AG04450 (cell line): ENCODE results near the gene GORASP1. TPM values are rescaled to one million over a fixed set of nuclear protein-coding genes. Genes with fewer than 3 reads are reported as not detected.

Source experiments
- CTCF ChIA-PET: fragments of 300-600, 350-600 bp; formaldehyde crosslinking; extraction: SDS; loops from one replicate; lab custom pipeline; 2022; ENCODE audit warnings: antibody characterized with exemption, inconsistent platforms; lab: Charles Lee
- POLR2A ChIA-PET: fragments of 350-600 bp; formaldehyde crosslinking; extraction: SDS; loops from one replicate; lab custom pipeline; 2021; ENCODE audit warnings: antibody characterized with exemption, inconsistent platforms; lab: Yijun Ruan, JAX
- DNase-seq: peaks from one replicate; pipeline ENCODE4 v3.0.0-alpha.2; 2011; ENCODE audit warnings: low read depth, low spot score
- H3K27ac ChIP-seq: one replicate; pipeline ENCODE4 v1.5.1; 2012; ENCODE audit warnings: low read depth, low read length, control low read depth
- H3K27me3 ChIP-seq: one replicate; pipeline ENCODE4 v1.6.0; 2012; ENCODE audit warnings: low read length; ENCODE audit not compliant: control insufficient read depth, insufficient read depth
- H3K4me3 ChIP-seq: 2 replicates; pipeline ENCODE4 v1.5.1; 2011; ENCODE audit warnings: mild to moderate bottlenecking, low read depth, low read length, control low read depth
- H3K9me3 ChIP-seq: 2 replicates; pipeline ENCODE4 v1.5.1; 2012; ENCODE audit warnings: low read length; ENCODE audit not compliant: control insufficient read depth, insufficient read depth
- polyA plus RNA-seq: library from polyadenylated mRNA; depleted of rRNA; stranded (reverse); fragments of >200 nt; gene quantifications from 2 replicates; pipeline ENCODE4 v1.2.3, GENCODE V29; 2011
- TF ChIP-seq, protein P1 (sequence below): IDR thresholded peaks from 2 replicates; pipeline ENCODE4 v1.5.1; 2011; ENCODE audit warnings: low read depth, low read length, control low read depth, inconsistent platforms

The GORASP1 gene
- polyA plus RNA-seq, 1 experiment: 43.7 TPM

DNA sequence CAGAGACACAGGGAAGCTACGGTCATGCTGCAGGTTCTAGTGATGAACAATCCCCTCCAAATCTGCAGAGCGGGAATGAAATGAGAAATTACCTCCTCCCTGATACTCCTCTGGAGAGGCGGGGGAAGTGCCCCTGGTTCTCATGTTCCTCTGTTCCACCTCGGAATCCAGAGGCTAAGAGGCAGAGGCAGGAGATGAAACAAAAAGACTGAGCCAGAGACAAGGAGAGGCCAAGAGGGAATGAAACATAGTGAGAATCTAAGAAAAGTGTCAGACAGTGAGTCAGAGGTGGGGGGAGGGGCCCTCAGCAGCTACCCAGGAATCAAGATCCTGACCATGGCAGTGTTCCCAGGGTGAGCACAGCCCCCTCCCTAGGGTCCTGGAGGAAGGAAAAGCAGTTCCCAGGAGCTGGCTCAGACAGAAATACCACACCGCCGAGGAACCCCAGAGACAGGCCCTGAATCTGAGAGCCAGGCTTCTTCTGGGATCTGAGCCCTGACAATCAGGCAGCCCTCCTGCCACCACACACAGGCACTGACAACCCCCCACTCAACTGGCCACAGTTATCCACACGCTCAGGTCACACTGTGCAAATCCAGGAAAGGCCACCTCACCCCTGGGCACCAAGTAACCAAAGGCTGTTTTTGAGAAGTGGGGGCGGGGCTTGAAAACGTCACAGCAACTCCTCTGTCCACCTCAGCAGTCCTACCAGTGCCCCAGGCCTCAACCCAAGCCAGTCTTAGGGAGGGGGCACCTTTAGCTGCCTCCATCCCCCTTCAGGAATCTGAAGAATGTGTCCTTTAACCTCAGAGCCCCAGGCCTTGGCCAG, 43.6 kb upstream of the GORASP1 start:
- peak overlapping the region; percentile 78 for H3K4me3 ChIP-seq
- no peaks in the 10 kb centered on the region; the same call in 1 of the 2 replicates for H3K9me3 ChIP-seq
- peak; percentile 87 for DNase-seq
- ChIA-PET POLR2A (interaction anchor here (1.4 kb wide), 1 partner anchor 43 kb away, joined by 6 read pairs; the partner anchor contains the start of genes GORASP1 and TTC21A), CTCF (interaction anchor here (0.6 to 2.1 kb wide), 4 partner anchors 24 to 137 kb away, joined by 3 to 6 read pairs (median 5); no protein-coding TSS in a partner anchor)
- H3K27ac ChIP-seq: peak overlapping the region; percentile 97
- no peaks in the 10 kb centered on the region for H3K27me3 ChIP-seq
- TF ChIP-seq, protein P1, sequence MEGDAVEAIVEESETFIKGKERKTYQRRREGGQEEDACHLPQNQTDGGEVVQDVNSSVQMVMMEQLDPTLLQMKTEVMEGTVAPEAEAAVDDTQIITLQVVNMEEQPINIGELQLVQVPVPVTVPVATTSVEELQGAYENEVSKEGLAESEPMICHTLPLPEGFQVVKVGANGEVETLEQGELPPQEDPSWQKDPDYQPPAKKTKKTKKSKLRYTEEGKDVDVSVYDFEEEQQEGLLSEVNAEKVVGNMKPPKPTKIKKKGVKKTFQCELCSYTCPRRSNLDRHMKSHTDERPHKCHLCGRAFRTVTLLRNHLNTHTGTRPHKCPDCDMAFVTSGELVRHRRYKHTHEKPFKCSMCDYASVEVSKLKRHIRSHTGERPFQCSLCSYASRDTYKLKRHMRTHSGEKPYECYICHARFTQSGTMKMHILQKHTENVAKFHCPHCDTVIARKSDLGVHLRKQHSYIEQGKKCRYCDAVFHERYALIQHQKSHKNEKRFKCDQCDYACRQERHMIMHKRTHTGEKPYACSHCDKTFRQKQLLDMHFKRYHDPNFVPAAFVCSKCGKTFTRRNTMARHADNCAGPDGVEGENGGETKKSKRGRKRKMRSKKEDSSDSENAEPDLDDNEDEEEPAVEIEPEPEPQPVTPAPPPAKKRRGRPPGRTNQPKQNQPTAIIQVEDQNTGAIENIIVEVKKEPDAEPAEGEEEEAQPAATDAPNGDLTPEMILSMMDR: no peak

DNA sequence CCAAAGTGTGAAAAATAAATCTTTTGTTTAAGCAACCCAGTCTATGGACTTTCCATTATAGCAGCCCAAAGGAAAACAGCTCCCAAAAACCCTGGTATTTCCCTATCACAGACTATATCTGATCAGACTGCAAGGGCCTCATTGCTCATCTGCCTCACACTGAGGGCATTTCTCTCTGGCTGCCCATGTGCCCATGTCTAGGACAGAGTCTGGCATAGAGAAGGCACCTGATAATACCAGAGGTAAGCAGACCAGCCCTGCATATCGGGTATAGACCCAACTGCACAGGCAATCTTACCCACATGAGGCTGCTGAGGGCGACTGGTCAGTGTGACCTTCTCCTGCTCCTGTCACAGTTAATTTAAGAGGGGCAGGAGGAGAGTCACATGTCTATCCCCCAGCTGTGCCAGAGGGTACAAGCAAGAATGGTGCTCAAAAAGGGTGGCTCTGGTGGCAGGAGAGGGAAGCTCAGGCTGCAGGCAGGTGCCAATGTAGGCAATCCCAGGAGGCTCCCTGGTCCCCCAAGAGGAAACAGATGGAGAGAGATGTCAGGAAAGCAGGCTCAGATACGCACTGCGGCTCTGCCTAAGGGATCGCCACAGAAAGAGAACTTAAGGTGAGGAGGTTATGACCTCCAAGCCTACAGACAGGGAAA, 42.8 kb upstream of the GORASP1 start:
- ChIA-PET CTCF (interaction anchor here (0.6 to 2.1 kb wide), 6 partner anchors 23 to 150 kb away, joined by 3 to 6 read pairs (median 4); no protein-coding TSS in a partner anchor), POLR2A (interaction anchor here (1.4 kb wide), 1 partner anchor 43 kb away, joined by 6 read pairs; the partner anchor contains the start of genes GORASP1 and TTC21A)
- TF ChIP-seq, protein P1: peak; percentile 13; the same call in 1 of the 2 replicates
- no peak for DNase-seq
- peak overlapping the region; percentile 78 for H3K4me3 ChIP-seq
- H3K27me3 ChIP-seq: no peaks in the 10 kb centered on the region
- peak overlapping the region; percentile 97 for H3K27ac ChIP-seq
- H3K9me3 ChIP-seq: no peaks in the 10 kb centered on the region; the same call in 1 of the 2 replicates

DNA sequence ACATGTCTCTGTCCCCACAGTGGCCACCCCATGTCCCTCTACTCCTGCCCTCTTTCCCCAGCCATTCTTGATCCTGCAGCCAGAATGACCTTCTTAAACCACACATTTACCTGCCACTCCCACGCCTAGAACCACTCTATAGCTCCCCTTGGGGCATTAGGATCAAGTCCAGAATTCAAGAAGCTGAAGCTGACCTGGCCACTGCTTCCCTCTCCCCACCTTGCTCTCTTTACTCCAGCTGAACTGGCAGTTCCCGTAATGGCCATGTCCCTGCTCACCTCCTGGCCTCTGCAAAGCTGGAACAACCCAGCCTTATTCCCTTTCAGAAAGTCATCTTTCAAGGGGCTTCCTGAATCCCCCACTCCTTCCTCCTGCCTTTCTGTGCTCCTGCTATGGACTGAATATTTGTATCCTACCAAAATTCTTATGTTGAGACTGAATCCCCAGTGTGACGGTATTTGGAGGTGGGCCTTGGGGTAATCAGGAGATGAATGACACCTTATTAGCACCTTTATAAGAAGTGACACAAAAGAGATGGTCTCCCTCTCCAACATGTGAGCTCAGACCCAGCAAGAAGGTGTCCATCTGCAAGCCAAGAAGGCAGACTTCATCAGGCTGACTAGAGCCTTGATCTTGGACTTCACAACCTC, 42.2 kb upstream of the GORASP1 start:
- Histone ChIP-seq H3K27me3 (no peaks in the 10 kb centered on the region), H3K27ac (peak overlapping the region; percentile 21), H3K9me3 (no peaks in the 10 kb centered on the region; the same call in 1 of the 2 replicates), H3K4me3 (no peak overlapping the region)
- TF ChIP-seq, protein P1: no peak
- CTCF ChIA-PET: interaction anchor here (0.6 to 2.1 kb wide), 5 partner anchors 23 to 150 kb away, joined by 3 to 6 read pairs (median 5); no protein-coding TSS in a partner anchor
- DNase-seq: no peak
- POLR2A ChIA-PET: interaction anchor here (0.6 to 1.4 kb wide), 3 partner anchors 22 to 42 kb away, joined by 3 to 6 read pairs (median 4); partner anchors contain the start of genes GORASP1 and TTC21A

DNA sequence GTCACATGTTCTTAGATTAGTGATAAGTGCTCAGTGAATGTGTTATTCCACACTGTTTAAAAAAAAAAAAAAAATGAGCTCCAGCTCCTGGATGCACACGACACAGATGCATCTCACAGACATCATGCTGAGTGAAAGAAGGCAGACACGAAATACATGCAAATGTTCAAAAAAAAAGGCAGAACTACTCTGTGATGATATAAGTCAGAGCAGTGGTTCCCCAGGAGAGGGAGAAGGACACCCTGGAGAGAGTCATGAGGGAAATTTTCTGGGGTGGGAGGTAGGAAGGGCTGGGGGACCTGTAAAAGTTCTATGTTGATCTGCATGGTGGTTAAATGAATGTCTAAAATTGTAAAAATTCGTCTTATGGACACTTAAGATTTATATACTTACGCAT, 41.6 kb upstream of the GORASP1 start:
- ChIA-PET CTCF (interaction anchor here (1.1 to 1.9 kb wide), 3 partner anchors 22 to 149 kb away, joined by 3 to 5 read pairs (median 4); no protein-coding TSS in a partner anchor), POLR2A (interaction anchor here (0.6 kb wide), 1 partner anchor 22 kb away, joined by 4 read pairs; no protein-coding TSS in a partner anchor)
- no peaks in the 10 kb centered on the region; the same call in 1 of the 2 replicates for H3K9me3 ChIP-seq
- no peak for DNase-seq
- TF ChIP-seq, protein P1: no peak
- no peak overlapping the region for H3K4me3 ChIP-seq
- H3K27me3 ChIP-seq: no peaks in the 10 kb centered on the region
- H3K27ac ChIP-seq: no peak overlapping the region
